Prostate gland (tissue), 2 donors: Measurements from ENCODE around the gene CD300A. TPM values are rescaled to one million over a fixed set of nuclear protein-coding genes. Genes with fewer than 3 reads are reported as not detected.

Experiments
- DNase-seq: peaks from one replicate; pipeline ENCODE4 v3.0.0-alpha.2; 2019; ENCODE audit warnings: low spot score
- H3K27ac ChIP-seq, 2 donors: fragments of 200-600 bp; sonication (generic); 2 replicates each; pipeline ENCODE4 v1.5.1; 2017 to 2019
- H3K27me3 ChIP-seq: fragments of 200-600 bp; sonication (generic); replicated peaks from 2 replicates; pipeline ENCODE4 v1.5.1; 2019; ENCODE audit not compliant: insufficient read depth
- H3K36me3 ChIP-seq, 2 donors: fragments of 200-600 bp; sonication (generic); 1 replicate in 1 of 2; 2 replicates in 1 of 2; pipeline versions ENCODE4 v1.5.1 to v1.8.1; 2017 to 2019
- H3K4me1 ChIP-seq: fragments of 200-600 bp; sonication (generic); replicated peaks from 2 replicates; pipeline ENCODE4 v1.5.1; 2019
- H3K4me3 ChIP-seq, 2 donors: fragments of 200-600 bp; sonication (generic); 2 replicates each; pipeline ENCODE4 v1.5.1; 2017 to 2019
- H3K9me3 ChIP-seq: fragments of 200-600 bp; sonication (generic); 2 replicates; pipeline ENCODE4 v1.5.1; 2017
- POLR2A ChIP-seq: fragments of 450-650 bp; IDR thresholded peaks from one replicate; pipeline ENCODE4 v1.6.1; 2016; ENCODE audit warnings: antibody characterized with exemption, mild to moderate bottlenecking
- POLR2AphosphoS5 ChIP-seq: sonication (generic); formaldehyde crosslinking; IDR thresholded peaks from one replicate; pipeline ENCODE4 v1.6.1; 2017; ENCODE audit warnings: antibody characterized with exemption
- WGBS: methylation state at CpG from one replicate; pipeline ENCODE4 v1.1.5; 2018; 5-methylcytosine and 5-hydroxymethylcytosine counted together
- intact Hi-C: fragments of 100-400 bp; cut with DNase I; formaldehyde crosslinking; loops from one replicate; pipeline ENCODE4 v1.14.2; 2022
- total RNA-seq, 2 donors: library from RNA; depleted of rRNA; stranded (reverse); fragments of >200 nt; gene quantifications; one replicate each; pipeline ENCODE4 v1.1.0, GENCODE V29; 2016
- TF ChIP-seq, protein P1 (sequence below), 4 experiments: fragments of 200-600 bp in 2 of 4; fragments of 450-650 bp in 2 of 4; sonication (generic) in 2 of 4; IDR thresholded peaks; 1 replicate in 3 of 4; 2 replicates in 1 of 4; pipeline ENCODE4 v1.5.1; 2016 to 2019; ENCODE audit warnings: antibody characterized with exemption in 4 of 4, mild to moderate bottlenecking in 2 of 4, moderate library complexity in 2 of 4

CD300A gene
- total RNA-seq, 2 donors from 2014 or later: 2.1 to 4.1 TPM

DNA sequence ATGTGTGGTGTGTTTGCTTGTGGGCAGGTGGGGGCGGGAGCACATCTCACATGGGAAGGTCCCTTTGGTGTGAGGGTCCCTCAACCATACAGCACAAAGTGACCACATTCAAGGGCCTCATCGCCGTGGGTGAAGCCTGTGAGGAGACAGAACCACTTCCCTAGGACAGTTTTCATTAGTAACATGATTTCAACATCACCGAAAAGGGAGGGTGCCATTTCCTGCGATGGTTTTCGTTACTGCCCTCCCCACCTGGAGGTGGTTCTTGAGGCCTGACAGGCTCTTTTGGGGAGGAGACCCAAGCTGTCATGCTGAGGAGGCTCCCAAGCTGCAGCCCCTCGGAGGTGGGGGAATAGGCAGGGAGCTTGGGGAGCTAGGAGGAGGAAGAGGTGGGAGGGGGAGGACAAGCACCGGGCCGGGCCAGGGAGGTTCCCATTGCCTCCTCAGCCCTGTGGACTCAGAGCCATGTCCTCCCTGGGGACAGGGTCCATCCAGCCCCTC lies 55.3 kb downstream of the CD300A start:
- whole genome bisulfite sequencing: 85% methylated on average over 9 of the region's 9 CpGs
- no peak for DNase-seq

DNA sequence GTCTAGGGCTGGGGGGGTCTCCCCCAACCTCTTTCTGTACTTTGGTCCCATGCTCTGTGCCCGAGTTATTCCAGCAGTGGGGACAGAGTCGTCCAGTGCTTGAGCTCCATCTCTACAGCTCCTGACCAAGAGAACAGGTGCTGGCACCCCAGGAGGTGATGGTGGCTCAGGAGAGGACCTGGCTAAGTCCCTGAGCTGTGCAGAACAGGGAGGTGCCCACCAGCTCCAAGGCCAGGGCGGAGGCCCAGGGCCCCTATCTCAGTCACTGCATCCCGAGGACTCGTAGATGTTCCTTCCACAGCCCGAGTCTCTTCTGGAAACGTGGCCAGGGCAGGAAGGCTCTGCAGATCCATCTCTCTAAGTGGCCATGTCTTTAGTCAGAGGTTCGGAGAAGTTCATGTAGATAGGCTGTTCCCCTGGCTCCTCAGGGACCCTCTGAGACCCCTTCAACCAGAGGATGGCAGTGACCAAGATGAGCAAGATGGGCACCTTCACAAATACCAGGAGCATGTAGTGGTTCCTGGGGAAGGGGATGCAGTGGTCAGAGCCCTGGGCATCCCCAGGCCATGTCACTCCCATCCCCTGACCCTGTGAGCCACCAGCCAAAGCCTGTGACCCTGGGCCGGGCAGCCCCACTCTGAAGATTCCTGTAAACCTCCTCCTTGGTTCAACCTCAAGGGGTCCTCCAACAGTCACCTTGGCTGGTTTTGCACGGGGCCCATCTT lies 56.1 kb downstream of the CD300A start:
- Histone ChIP-seq H3K36me3 (no peaks in the 10 kb centered on the region), H3K4me3 (no peak overlapping the region), H3K4me1 (no peaks in the 10 kb centered on the region), H3K9me3 (no peaks in the 10 kb centered on the region), H3K27me3 (no peaks in the 10 kb centered on the region), H3K27ac (no peak overlapping the region)
- intact Hi-C loops: no loop called here
- no peak for DNase-seq
- TF ChIP-seq POLR2A (no peak), POLR2AphosphoS5 (no peak)
- TF ChIP-seq, protein P1, sequence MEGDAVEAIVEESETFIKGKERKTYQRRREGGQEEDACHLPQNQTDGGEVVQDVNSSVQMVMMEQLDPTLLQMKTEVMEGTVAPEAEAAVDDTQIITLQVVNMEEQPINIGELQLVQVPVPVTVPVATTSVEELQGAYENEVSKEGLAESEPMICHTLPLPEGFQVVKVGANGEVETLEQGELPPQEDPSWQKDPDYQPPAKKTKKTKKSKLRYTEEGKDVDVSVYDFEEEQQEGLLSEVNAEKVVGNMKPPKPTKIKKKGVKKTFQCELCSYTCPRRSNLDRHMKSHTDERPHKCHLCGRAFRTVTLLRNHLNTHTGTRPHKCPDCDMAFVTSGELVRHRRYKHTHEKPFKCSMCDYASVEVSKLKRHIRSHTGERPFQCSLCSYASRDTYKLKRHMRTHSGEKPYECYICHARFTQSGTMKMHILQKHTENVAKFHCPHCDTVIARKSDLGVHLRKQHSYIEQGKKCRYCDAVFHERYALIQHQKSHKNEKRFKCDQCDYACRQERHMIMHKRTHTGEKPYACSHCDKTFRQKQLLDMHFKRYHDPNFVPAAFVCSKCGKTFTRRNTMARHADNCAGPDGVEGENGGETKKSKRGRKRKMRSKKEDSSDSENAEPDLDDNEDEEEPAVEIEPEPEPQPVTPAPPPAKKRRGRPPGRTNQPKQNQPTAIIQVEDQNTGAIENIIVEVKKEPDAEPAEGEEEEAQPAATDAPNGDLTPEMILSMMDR (IDR thresholded peaks at IDR 0.05): no peak
- WGBS: 82% methylated on average over 10 of the region's 10 CpGs

More for the DNA sequence above, 55.3 kb downstream of the CD300A start:
- no peaks in the 10 kb centered on the region for H3K36me3 ChIP-seq
- no peaks in the 10 kb centered on the region for H3K4me1 ChIP-seq
- no peaks in the 10 kb centered on the region for H3K27me3 ChIP-seq
- no peak overlapping the region for H3K27ac ChIP-seq
- no peak overlapping the region for H3K4me3 ChIP-seq
- TF ChIP-seq POLR2A: no peak
- no peak for TF ChIP-seq POLR2AphosphoS5
- TF ChIP-seq, protein P1 (IDR thresholded peaks at IDR 0.05): no peak
- no peaks in the 10 kb centered on the region for H3K9me3 ChIP-seq
- intact Hi-C loops: no loop called here

DNA sequence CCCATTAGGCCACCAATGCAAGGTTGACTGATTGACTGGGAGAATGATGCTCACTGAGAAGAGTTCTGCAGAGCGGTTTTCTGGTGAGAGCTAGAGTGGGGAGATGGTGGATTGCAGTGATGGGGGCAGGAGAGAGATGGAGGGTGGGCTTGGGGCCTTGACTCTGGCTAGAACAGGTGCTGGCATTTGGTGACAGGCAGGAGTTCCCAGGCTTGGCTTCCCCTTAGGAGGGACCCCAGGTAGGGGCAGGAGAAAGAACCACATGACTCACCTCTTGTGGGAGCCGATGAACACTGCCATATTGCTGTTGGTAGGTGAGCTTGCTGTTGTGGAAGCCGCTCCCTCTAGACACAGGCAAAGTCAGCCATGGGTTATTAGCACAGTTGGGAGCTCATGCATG lies 56.9 kb downstream of the CD300A start:
- Histone ChIP-seq H3K36me3 (no peaks in the 10 kb centered on the region), H3K27me3 (no peaks in the 10 kb centered on the region), H3K9me3 (no peaks in the 10 kb centered on the region), H3K4me1 (no peaks in the 10 kb centered on the region), H3K4me3 (no peak overlapping the region), H3K27ac (no peak overlapping the region)
- DNase-seq: no peak
- intact Hi-C loops: no loop called here
- TF ChIP-seq POLR2A: no peak
- TF ChIP-seq, protein P1 (IDR thresholded peaks at IDR 0.05): no peak
- TF ChIP-seq POLR2AphosphoS5: no peak
- 84% methylated on average over 3 of the region's 3 CpGs for WGBS

DNA sequence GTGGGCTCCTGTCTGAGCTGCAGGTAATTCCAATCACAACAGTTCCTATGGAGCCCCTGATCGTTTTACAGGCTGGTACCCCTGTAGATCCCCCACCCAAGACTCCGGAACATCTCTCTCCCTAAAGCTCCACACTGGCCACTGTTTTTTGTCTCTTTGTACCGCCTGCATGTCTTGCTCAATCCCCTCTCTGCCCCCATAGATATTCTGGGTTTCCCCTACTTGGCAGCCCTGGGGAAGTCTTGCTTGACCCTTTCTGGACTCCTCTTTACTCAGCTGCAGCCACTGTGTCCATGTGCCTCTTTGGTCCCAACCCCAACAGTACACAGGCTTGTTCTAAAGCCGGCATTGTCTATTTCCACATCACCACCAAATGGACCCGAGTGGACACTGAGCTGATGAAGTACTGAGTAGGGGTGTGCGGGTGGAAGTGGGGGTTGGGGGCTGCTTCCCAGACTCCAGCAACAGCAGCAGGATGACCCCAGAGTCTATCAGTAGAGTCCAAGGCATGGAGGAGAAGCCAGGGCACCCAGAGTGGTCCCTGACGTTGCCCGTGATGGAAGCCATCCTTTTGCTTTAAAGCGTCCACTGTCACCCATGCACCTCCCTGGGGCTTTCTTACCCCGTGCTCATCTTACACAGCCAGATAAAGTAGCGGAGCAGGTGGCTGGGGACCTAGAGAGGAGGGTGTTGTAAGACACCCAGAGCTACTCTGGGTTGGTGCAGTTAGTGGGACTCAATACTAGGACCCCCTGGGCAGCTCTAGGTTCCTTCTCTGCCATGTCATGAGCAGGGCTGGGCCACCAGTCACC lies 58.4 kb downstream of the CD300A start:
- H3K27me3 ChIP-seq: no peaks in the 10 kb centered on the region
- H3K27ac ChIP-seq: no peak overlapping the region
- TF ChIP-seq, protein P1 (IDR thresholded peaks at IDR 0.05): no peak
- no peak for TF ChIP-seq POLR2AphosphoS5
- no peak for TF ChIP-seq POLR2A
- no peak for DNase-seq
- no peaks in the 10 kb centered on the region for H3K36me3 ChIP-seq
- no peaks in the 10 kb centered on the region for H3K9me3 ChIP-seq
- intact Hi-C loops: no loop called here
- no peaks in the 10 kb centered on the region for H3K4me1 ChIP-seq
- H3K4me3 ChIP-seq: no peak overlapping the region
- 79% methylated on average over 11 of the region's 11 CpGs for WGBS
